Neural cell (in vitro differentiated cells): ENCODE results near the gene ADD1. TPM values are rescaled to one million over a fixed set of nuclear protein-coding genes. Genes with fewer than 3 reads are reported as not detected.

Experiments used
- H2AFZ ChIP-seq: fragments of 200-600, 300-800 bp; sonication (generic), shearing (Covaris generic); 2 replicates; pipeline ENCODE4 v1.6.0; 2014; ENCODE audit warnings: low read depth, mild to moderate bottlenecking, antibody characterized with exemption, low read length, moderate library complexity
- H3F3A ChIP-seq: fragments of 200-600 bp; shearing (Covaris generic); 2 replicates; pipeline ENCODE4 v1.6.1; 2016; ENCODE audit warnings: mild to moderate bottlenecking, moderate library complexity, mixed read lengths, antibody characterized with exemption, low read length; ENCODE audit not compliant: insufficient read depth, poor library complexity, severe bottlenecking
- H3K27ac ChIP-seq: fragments of 200-600, 300-800 bp; sonication (generic), shearing (Covaris generic); 2 replicates; pipeline ENCODE4 v1.5.1; 2014; ENCODE audit warnings: mild to moderate bottlenecking, low read length, moderate library complexity
- H3K27me3 ChIP-seq: fragments of 300-800, 200-600 bp; sonication (generic), shearing (Covaris generic); 2 replicates; pipeline ENCODE4 v1.6.0; 2014; ENCODE audit warnings: mild to moderate bottlenecking, low read depth, low read length, moderate library complexity; ENCODE audit not compliant: insufficient read depth
- H3K36me3 ChIP-seq: fragments of 300-800, 200-600 bp; sonication (generic), shearing (Covaris generic); 2 replicates; pipeline ENCODE4 v1.5.1; 2014; ENCODE audit warnings: mild to moderate bottlenecking, antibody characterized with exemption, low read length, moderate library complexity; ENCODE audit not compliant: insufficient read depth
- H3K4me2 ChIP-seq: fragments of 300-800, 200-600 bp; sonication (generic), shearing (Covaris generic); 2 replicates; pipeline ENCODE4 v1.6.0; 2014; ENCODE audit warnings: mild to moderate bottlenecking, low read length
- H3K4me3 ChIP-seq: fragments of 300-800, 200-600 bp; sonication (generic), shearing (Covaris generic); 2 replicates; pipeline ENCODE4 v1.5.1; 2014; ENCODE audit warnings: mild to moderate bottlenecking, low read length, moderate library complexity
- H3K79me2 ChIP-seq: fragments of 200-600 bp; shearing (Covaris generic); replicated peaks from 2 replicates; pipeline ENCODE4 v1.6.0; 2014; ENCODE audit warnings: mild to moderate bottlenecking, low read length, moderate library complexity; ENCODE audit not compliant: insufficient read depth
- H3K9ac ChIP-seq: fragments of 300-800, 200-600 bp; sonication (generic), shearing (Covaris generic); 2 replicates; pipeline ENCODE4 v1.6.1; 2016; ENCODE audit warnings: mild to moderate bottlenecking, low read length, mixed read lengths
- H3K9me2 ChIP-seq: fragments of 200-600 bp; shearing (Covaris generic); 2 replicates; pipeline ENCODE4 v1.6.1; 2016; ENCODE audit warnings: mild to moderate bottlenecking, low read length, mixed read lengths; ENCODE audit not compliant: insufficient read depth
- H3K9me3 ChIP-seq: fragments of 200-600, 300-800 bp; sonication (generic), shearing (Covaris generic); 2 replicates; pipeline ENCODE4 v1.6.1; 2016; ENCODE audit warnings: mild to moderate bottlenecking, mixed run types, low read length, moderate library complexity, mixed read lengths
- H4K20me1 ChIP-seq: fragments of 200-600 bp; shearing (Covaris generic); 2 replicates; pipeline ENCODE4 v1.6.1; 2016; ENCODE audit warnings: mild to moderate bottlenecking, mixed run types; ENCODE audit not compliant: insufficient read depth
- CTCF ChIP-seq: fragments of 450-650 bp; IDR thresholded peaks from 2 replicates; pipeline ENCODE4 v1.5.1; 2014; ENCODE audit warnings: antibody characterized with exemption, mild to moderate bottlenecking, moderate library complexity; ENCODE audit not compliant: poor library complexity, severe bottlenecking
- EP300 ChIP-seq: fragments of 450-650 bp; conservative IDR thresholded peaks from 2 replicates; pipeline ENCODE4 v1.6.1; 2014; ENCODE audit warnings: antibody characterized with exemption, mild to moderate bottlenecking, moderate library complexity; ENCODE audit not compliant: poor library complexity, severe bottlenecking
- EZH2 ChIP-seq: fragments of 200-600, 300-800 bp; shearing (Covaris generic), sonication (generic); IDR thresholded peaks from 2 replicates; pipeline ENCODE4 v1.6.1; 2014; ENCODE audit warnings: antibody characterized with exemption, low read length, borderline replicate concordance, mild to moderate bottlenecking; ENCODE audit not compliant: insufficient read depth, poor library complexity, severe bottlenecking
- MXI1 ChIP-seq: fragments of 450-650 bp; conservative IDR thresholded peaks from 2 replicates; pipeline ENCODE4 v1.6.1; 2014; ENCODE audit warnings: antibody characterized with exemption, mild to moderate bottlenecking; ENCODE audit not compliant: poor library complexity, severe bottlenecking
- POLR2AphosphoS5 ChIP-seq: IDR thresholded peaks from 2 replicates; pipeline ENCODE4 v1.6.1; 2012
- RAD21 ChIP-seq: fragments of 450-650 bp; conservative IDR thresholded peaks from 2 replicates; pipeline ENCODE4 v1.6.1; 2014; ENCODE audit warnings: antibody characterized with exemption, mild to moderate bottlenecking, moderate library complexity
- REST ChIP-seq: IDR thresholded peaks from 2 replicates; pipeline ENCODE4 v1.6.1; 2012; ENCODE audit warnings: borderline replicate concordance
- SMC3 ChIP-seq: fragments of 450-650 bp; conservative IDR thresholded peaks from 2 replicates; pipeline ENCODE4 v1.6.1; 2014; ENCODE audit warnings: antibody characterized with exemption, mild to moderate bottlenecking, moderate library complexity; ENCODE audit not compliant: poor library complexity
- TAF1 ChIP-seq: IDR thresholded peaks from 2 replicates; pipeline ENCODE4 v1.6.1; 2012; ENCODE audit warnings: low read depth
- polyA plus RNA-seq: library from polyadenylated mRNA; depleted of rRNA; stranded (reverse); fragments of >200 nt; gene quantifications from 2 replicates; pipeline ENCODE4 v1.2.3, GENCODE V29; 2014

Gene ADD1
- polyA plus RNA-seq, 1 donor from 2014 or later = 190 TPM

- H3F3A ChIP-seq = no peaks in the 10 kb centered on the region
- no peak overlapping the region for H3K27ac ChIP-seq
- no peak overlapping the region for H3K4me2 ChIP-seq
- H3K36me3 ChIP-seq = no peaks in the 10 kb centered on the region
- no peaks in the 10 kb centered on the region for H4K20me1 ChIP-seq
- no peak overlapping the region for H2AFZ ChIP-seq
- no peak overlapping the region for H3K9ac ChIP-seq
- TF ChIP-seq TAF1 (no peak), RAD21 (no peak), CTCF (no peak), REST (no peak), POLR2AphosphoS5 (no peak), MXI1 (no peak), EZH2 (no peak), EP300 (no peak), SMC3 (no peak)
- peaks cover 22% of the 10 kb centered on the region for H3K27me3 ChIP-seq
- H3K9me3 ChIP-seq = no peaks in the 10 kb centered on the region
- no peaks in the 10 kb centered on the region for H3K9me2 ChIP-seq
- H3K79me2 ChIP-seq = no peaks in the 10 kb centered on the region
- no peak overlapping the region for H3K4me3 ChIP-seq
Observed at GRCh38 chr4:2794486-2795299, 49.0 kb upstream of the ADD1 start.

- no peak for TF ChIP-seq MXI1
Observed at GRCh38 chr4:2795300-2795892, 48.2 kb upstream of the ADD1 start.

More at GRCh38 chr4:2795300-2795892, 48.2 kb upstream of the ADD1 start:
- Histone ChIP-seq H3K9ac (no peak overlapping the region), H3K36me3 (no peaks in the 10 kb centered on the region), H2AFZ (no peak overlapping the region), H3K79me2 (no peaks in the 10 kb centered on the region), H3K9me3 (no peaks in the 10 kb centered on the region), H4K20me1 (no peaks in the 10 kb centered on the region), H3K27ac (no peak overlapping the region), H3K4me3 (no peak overlapping the region), H3K27me3 (peaks cover 22% of the 10 kb centered on the region), H3K4me2 (no peak overlapping the region), H3F3A (no peaks in the 10 kb centered on the region), H3K9me2 (no peaks in the 10 kb centered on the region)
